GM12892 (cell line): Measurements from ENCODE around the gene TMIE.
A peak's percentile ranks its signal among the peaks of the same experiment; 100 is the strongest.

Experiments used
- DNase-seq: peaks from one replicate; pipeline ENCODE4 v3.0.0; 2011; ENCODE audit not compliant: insufficient read length
- FAIRE-seq: peaks from 2 replicates; lab custom pipeline; 2011; peaks lifted over from hg19 to GRCh38; lab: Jason Lieb, UNC
- POLR2A ChIP-seq: IDR thresholded peaks from 2 replicates; pipeline ENCODE4 v1.6.1; 2011; ENCODE audit warnings: low read depth, low read length, control low read depth
- POLR2AphosphoS5 ChIP-seq: IDR thresholded peaks from 2 replicates; pipeline ENCODE4 v1.6.1; 2011; ENCODE audit warnings: low read depth, low read length, control low read depth
- TAF1 ChIP-seq: IDR thresholded peaks from 2 replicates; pipeline ENCODE4 v1.6.1; 2011; ENCODE audit warnings: low read depth, mild to moderate bottlenecking, control low read depth, low read length, borderline replicate concordance

TMIE gene

GRCh38 chr3:46664188-46664970, 36.8 kb upstream of the TMIE start:
- no peak for DNase-seq
- FAIRE-seq: no peak
- no peak for TF ChIP-seq TAF1
- no peak for TF ChIP-seq POLR2A

DNA sequence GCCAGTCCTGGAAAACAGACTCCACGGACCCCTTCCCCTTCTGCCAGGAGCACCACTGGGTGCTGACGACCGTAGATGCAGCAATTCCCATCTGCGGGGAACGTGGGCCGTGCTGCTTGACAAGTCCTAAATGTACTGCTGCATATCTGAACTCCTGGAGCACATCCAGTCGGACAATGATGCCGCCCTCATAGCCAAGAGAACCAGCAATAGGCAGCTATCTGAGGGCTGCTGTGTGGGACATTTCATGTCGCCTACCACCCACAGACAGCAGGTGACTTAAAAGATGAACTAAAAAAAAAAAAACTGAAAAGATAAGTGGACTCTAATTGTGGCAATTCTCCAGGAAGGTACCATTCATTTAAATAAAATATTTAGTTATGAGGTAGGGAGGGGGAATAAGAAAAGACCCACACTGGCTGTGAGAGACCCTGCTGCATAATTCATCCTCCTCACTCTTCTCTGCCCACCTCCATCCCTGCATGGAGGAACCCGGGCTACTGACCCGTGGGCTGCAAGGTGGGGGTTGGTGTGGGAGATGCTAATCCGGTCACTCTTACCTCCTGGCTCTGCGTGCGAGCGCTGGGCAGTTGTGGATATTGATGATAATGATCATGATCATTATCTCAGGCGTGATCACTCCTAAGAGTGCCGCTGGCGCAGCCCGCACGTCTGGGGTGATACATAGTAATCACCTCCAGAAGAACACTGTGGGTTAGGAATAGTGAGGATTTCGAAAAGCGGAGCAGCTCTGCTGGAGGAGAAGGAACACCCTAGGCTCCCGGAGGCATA, 36.0 kb upstream of the TMIE start:
- DNase-seq: no peak

DNA sequence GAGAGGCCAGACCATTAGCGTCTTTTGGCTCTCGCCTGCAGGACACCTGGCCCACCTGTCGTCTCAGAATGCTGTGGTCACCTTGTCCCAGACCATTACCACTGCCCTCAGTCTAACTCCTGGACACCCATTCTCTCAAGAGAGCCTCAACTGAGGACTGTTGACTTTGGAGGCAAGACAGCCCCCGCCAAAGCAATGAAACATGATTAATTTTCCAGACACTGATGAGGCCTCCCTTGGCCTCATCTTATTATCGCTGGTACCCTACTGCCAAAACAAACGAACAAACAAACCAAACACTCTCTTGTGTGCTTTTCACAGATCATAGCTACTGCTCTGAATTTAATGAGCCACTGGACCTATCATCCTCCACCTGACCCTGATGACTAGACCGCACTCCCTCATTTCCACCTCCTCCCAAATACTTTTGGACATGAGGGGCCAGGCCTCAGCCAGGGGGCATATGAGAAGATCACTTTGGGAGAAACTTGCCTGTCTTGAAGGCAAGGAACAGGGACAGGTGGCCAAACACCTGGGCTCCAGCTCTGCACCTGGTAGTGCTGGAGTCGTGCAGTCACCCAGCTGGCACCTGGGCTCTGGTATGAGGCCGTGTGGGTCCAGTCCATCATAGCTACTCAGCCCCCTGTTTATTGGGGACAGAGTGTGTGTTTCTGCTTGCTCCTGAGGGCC, 35.3 kb upstream of the TMIE start:
- FAIRE-seq (no peak), DNase-seq (peak; percentile 5)
- no peak for TF ChIP-seq POLR2A
- TF ChIP-seq TAF1: no peak
- TF ChIP-seq POLR2AphosphoS5: no peak

More for the DNA sequence above, 36.0 kb upstream of the TMIE start:
- TF ChIP-seq TAF1 (no peak), POLR2A (no peak), POLR2AphosphoS5 (no peak)
- no peak for FAIRE-seq

- TF ChIP-seq POLR2A: no peak
- FAIRE-seq (no peak), DNase-seq (peak; percentile 5)
These were observed 34.7 kb upstream of the TMIE start for GRCh38 chr3:46666453-46666845.

DNA sequence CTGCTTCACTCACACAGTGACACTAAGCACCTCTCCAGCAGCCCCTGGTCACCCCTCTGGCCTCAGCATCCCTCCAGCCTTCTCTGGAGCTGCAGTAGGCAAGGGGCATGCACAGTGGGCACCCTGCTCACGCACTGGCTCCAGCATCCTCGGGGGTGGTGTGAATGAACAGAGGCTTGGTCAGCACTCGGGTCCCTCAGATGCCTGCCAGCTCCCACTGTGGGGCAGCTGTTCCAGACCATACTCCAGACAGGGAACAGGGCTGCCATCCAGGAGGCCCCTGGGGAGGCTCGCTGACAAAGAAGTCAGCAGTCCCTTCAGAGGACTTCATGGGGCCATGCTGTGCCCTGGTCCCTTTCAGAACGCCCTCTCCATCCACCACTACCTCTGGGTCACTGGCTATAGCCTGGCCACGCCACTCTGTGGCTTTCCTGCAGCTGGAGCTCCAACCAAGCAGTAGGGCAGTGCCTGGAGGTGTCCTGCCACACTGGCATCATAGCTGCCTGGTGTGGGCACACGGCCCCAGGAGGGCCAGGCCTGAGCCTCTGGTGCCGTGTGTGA, 34.1 kb upstream of the TMIE start:
- DNase-seq (peak; percentile 9), FAIRE-seq (no peak)
- TF ChIP-seq TAF1: no peak
- no peak for TF ChIP-seq POLR2AphosphoS5
- TF ChIP-seq POLR2A: no peak

- TF ChIP-seq TAF1 (no peak), POLR2A (no peak), POLR2AphosphoS5 (no peak)
- DNase-seq: no peak
- no peak for FAIRE-seq
These were observed 33.5 kb upstream of the TMIE start for GRCh38 chr3:46667657-46668056.

GRCh38 chr3:46668116-46668515, 33.1 kb upstream of the TMIE start:
- no peak for TF ChIP-seq POLR2AphosphoS5
- TF ChIP-seq TAF1: no peak
- TF ChIP-seq POLR2A: no peak
- DNase-seq (peak; percentile 7), FAIRE-seq (no peak)

- FAIRE-seq: no peak
- peak; percentile 12 for DNase-seq
- TF ChIP-seq POLR2AphosphoS5: no peak
- no peak for TF ChIP-seq POLR2A
- no peak for TF ChIP-seq TAF1
These were observed 32.6 kb upstream of the TMIE start for GRCh38 chr3:46668591-46668990.

DNA sequence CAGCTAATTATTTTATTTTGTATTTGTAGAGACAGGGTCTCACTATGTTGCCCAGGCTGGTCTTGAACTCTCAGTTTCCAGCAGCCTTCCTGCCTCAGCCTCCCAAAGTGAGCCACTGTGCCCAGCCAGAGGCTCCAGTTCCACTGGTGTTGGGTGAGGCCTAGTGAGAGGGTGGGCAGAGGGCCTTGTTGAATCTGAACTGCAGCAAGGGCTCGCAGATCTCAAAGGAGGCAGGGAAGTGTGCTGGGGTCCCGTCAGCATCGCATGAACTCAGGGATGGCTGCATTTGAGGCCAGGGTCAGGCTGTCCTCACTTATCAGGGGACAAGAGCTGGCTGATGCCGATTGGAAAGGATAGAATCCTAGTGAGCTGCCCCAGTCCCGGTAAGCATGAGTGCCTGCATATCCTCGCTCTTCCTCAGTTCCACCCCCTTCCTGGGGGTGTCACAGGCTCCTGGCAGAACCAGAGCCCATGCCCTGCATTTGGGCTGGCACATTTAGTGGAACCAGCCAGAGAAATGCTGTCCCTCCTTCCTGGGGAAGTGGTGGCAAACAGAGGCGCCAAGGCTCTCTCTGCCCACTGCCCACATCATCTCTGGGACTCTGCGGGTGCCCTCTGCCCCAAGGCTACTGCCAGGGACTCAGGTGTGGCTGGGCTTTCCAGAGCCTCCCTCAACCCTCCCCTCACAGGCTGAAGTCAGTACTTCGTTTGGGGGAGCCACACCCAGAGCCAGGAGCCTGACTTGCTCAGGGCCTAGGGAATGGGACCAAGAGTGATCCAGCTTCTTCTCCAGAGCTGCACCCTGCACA, 31.8 kb upstream of the TMIE start:
- DNase-seq (peak; percentile 11), FAIRE-seq (no peak)
- TF ChIP-seq TAF1 (no peak), POLR2AphosphoS5 (no peak), POLR2A (no peak)

DNA sequence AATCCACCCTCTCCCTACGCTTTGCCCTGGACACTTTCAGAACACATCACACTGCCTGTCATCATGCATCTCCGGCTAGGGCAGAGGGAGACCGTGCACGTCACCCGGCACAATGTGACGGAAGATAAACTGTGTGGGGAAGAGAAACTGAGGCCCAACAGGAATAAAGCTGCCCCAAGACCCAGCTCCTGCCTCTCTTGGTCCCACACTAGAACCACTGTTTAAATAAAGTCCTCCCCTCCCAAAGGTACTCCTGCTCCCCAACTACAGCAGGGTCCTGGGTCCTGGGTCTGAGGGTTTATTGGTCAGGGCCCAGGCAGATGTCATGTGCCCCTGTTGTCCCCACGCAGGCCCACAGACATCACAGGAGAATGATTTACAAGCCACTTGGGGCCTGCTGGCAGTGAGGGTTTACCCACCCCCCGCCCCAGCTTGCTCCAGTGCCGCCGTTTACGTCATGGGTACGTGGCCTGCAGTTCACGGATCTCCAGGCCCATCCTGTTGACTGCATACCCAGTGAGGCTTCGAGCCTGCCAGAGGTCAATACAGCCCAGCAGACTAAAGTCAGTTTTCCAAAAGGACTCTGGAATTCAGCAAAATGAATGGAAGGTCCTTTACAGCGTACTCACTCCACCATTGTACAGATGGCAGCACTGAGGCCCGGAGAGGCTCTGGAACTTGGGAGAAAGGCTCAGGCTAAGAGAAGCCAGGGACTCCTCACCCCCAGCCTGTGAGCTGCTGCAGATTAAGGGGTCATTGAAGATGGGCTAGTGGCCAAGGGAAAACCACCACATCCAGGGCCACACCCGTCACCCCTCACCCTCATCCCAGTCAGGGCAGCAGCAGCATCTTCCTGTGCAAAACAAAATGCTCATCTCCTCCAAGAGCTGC, 30.9 kb upstream of the TMIE start:
- no peak for FAIRE-seq

More for the DNA sequence above, 30.9 kb upstream of the TMIE start:
- TF ChIP-seq POLR2A (no peak), POLR2AphosphoS5 (no peak), TAF1 (no peak)
- peak; percentile 5 for DNase-seq
